HFFc6 (cell line): ENCODE results near the gene PPARA. TPM values are rescaled to one million over a fixed set of nuclear protein-coding genes. Genes with fewer than 3 reads are reported as not detected.

Source experiments
- DNase-seq: peaks from one replicate; pipeline ENCODE4 v3.0.0-alpha.2; 2018
- H3K27ac Mint-ChIP-seq: 2 replicates; pipeline ENCODE4 v1.8.0; 2020; ENCODE audit warnings: mild to moderate bottlenecking, mixed read lengths
- H3K27me3 Mint-ChIP-seq: 2 replicates; pipeline ENCODE4 v1.8.0; 2021; ENCODE audit warnings: mild to moderate bottlenecking, moderate library complexity, mixed read lengths; ENCODE audit not compliant: insufficient read depth
- H3K36me3 Mint-ChIP-seq: 2 replicates; pipeline ENCODE4 v1.8.0; 2021; ENCODE audit warnings: low read depth, mixed read lengths
- H3K4me1 Mint-ChIP-seq: 2 replicates; pipeline ENCODE4 v1.8.0; 2020; ENCODE audit warnings: low read depth, mixed read lengths
- H3K4me3 Mint-ChIP-seq: 2 replicates; pipeline ENCODE4 v1.8.0; 2020; ENCODE audit warnings: mild to moderate bottlenecking, moderate library complexity, mixed read lengths
- H3K9me3 Mint-ChIP-seq: 2 replicates; pipeline ENCODE4 v1.8.0; 2020; ENCODE audit warnings: mild to moderate bottlenecking, mixed read lengths
- total RNA-seq, 6 experiments: library from RNA; stranded (reverse); fragmentation: NEBNext Ultra II Directional; extraction: Animal tissue kit (Norgen Biotek cat#: 25700); gene quantifications; 2 replicates in 1 of 6; 3 replicates in 5 of 6; pipeline ENCODE4 v1.2.3, GENCODE V29; 2021
- TF ChIP-seq, protein P1 (sequence below): fragments of 200-600 bp; sonication (generic); IDR thresholded peaks from 2 replicates; pipeline ENCODE4 v1.5.0; 2021; ENCODE audit warnings: antibody characterized with exemption, mild to moderate bottlenecking

PPARA gene
- total RNA-seq, 6 experiments from 2014 or later: 14.1 to 16.0 (median 15.1) TPM

DNA sequence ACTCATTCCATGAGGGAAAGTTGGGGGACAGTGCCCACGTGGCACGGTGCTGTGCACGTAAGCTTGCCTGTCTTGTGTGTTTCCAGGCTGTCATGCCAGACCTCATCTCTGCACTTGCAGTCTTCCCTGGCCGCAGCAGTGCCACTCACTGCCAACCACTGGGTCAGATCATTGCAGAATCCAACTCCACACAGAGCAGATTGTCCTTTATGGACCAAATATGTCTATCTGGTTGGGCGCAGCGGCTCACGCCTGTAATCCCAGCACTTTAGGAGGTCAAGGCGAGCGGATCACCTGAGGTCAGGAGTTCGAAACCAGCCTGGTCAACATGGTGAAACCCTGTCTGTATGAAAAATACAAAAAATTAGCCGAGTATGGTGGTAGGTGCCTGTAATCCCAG lies 4.4 kb upstream of the PPARA start:
- no peak overlapping the region for H3K4me3 Mint-ChIP-seq
- H3K9me3 Mint-ChIP-seq: no peaks in the 10 kb centered on the region
- H3K27ac Mint-ChIP-seq: no peak overlapping the region
- no peaks in the 10 kb centered on the region for H3K36me3 Mint-ChIP-seq
- DNase-seq: no peak
- TF ChIP-seq, protein P1, sequence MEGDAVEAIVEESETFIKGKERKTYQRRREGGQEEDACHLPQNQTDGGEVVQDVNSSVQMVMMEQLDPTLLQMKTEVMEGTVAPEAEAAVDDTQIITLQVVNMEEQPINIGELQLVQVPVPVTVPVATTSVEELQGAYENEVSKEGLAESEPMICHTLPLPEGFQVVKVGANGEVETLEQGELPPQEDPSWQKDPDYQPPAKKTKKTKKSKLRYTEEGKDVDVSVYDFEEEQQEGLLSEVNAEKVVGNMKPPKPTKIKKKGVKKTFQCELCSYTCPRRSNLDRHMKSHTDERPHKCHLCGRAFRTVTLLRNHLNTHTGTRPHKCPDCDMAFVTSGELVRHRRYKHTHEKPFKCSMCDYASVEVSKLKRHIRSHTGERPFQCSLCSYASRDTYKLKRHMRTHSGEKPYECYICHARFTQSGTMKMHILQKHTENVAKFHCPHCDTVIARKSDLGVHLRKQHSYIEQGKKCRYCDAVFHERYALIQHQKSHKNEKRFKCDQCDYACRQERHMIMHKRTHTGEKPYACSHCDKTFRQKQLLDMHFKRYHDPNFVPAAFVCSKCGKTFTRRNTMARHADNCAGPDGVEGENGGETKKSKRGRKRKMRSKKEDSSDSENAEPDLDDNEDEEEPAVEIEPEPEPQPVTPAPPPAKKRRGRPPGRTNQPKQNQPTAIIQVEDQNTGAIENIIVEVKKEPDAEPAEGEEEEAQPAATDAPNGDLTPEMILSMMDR: no peak
- H3K27me3 Mint-ChIP-seq: peaks cover 36% of the 10 kb centered on the region
- H3K4me1 Mint-ChIP-seq: no peaks in the 10 kb centered on the region

DNA sequence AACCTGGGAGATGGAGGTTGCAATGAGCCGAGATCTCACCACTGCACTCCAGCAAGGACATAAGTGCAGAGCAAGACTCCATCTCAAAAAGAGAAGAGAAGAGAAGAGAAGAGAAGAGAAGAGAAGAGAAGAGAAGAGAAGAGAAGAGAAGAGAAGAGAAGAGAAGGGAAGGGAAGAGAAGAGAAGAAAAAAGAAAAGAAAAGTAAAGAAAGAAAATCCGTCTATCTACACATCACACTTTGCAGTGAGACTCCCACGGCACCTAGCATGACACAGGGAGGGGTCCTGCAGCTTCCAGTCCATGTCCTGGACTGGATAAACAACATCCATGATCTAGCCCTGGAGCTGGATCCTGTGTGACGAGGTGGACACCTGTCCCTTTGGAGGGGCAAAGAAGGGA lies 4.0 kb upstream of the PPARA start:
- TF ChIP-seq, protein P1: no peak
- Mint-ChIP-seq H3K27ac (no peak overlapping the region), H3K9me3 (no peaks in the 10 kb centered on the region)

DNA sequence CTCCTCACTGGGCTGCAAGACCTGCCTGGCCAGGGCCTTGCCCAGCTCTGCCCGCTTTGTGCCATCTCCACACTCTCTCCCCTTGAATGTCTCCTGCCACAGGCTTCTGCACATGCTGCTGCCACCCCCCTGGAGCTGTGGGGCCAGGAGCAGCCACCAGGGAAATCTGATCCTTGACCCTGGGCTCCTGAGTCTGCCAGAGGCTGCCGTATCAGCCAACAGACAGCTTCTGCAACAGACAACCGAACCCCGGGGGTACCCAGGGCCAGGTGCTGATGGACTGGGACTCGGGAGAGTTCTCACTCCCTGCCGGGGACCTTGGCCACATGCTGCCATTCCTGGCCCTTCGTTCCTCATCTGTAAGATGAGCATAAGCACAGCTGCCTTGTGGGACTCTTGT lies 3.3 kb upstream of the PPARA start:
- Mint-ChIP-seq H3K27me3 (peaks cover 33% of the 10 kb centered on the region), H3K27ac (no peak overlapping the region), H3K9me3 (no peaks in the 10 kb centered on the region), H3K36me3 (no peaks in the 10 kb centered on the region), H3K4me3 (no peak overlapping the region), H3K4me1 (peaks cover 6% of the 10 kb centered on the region; the same call in 1 of the 2 replicates)
- DNase-seq: no peak
- TF ChIP-seq, protein P1: no peak

More for the DNA sequence above, 4.0 kb upstream of the PPARA start:
- no peak for DNase-seq
- H3K36me3 Mint-ChIP-seq: no peaks in the 10 kb centered on the region
- no peaks in the 10 kb centered on the region for H3K4me1 Mint-ChIP-seq
- peaks cover 36% of the 10 kb centered on the region for H3K27me3 Mint-ChIP-seq
- no peak overlapping the region for H3K4me3 Mint-ChIP-seq

DNA sequence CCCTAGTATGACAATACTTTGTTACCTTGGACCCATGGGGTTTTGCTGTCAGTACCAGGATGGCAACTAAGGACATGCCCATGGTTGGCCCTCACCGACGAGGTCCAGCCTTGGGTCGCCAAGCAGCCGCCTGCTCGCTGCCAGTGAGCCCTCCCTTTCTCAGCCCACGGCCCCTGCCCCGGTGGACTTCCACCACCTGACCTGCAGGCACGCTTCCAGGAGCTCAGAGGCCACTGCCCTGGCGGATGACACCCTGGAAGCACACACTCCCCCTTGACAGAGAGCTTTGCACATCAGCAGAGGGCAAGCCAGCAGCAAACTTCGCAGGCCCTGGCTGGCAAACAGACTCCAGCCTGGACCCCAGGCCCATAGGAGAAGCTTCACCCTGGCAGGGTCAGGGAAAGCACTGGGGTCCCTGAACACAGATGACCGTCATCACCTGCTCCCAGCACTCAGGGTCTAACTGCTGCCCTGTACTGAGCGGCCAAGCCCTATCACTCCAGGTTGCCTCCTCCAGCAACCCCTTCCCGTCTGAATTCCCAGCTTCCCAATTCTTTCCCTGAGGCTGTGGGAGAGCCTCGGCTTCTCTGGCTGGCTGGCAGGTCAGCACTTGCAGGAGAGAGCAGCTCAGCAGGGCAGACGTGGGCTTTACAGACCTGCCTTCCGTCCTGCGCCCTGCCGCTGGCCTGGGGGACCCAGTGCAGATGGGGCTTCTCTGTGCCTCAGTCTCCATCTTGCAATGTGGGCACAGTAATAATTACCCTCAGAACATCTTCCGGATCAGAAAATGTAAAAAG lies 2.7 kb upstream of the PPARA start:
- Mint-ChIP-seq H3K4me1 (peaks cover 11% of the 10 kb centered on the region; the same call in 1 of the 2 replicates), H3K4me3 (no peak overlapping the region), H3K27me3 (peaks cover 31% of the 10 kb centered on the region), H3K27ac (no peak overlapping the region), H3K9me3 (no peaks in the 10 kb centered on the region), H3K36me3 (peaks cover 5% of the 10 kb centered on the region; the same call in 1 of the 2 replicates)
- TF ChIP-seq, protein P1: no peak
- no peak for DNase-seq

DNA sequence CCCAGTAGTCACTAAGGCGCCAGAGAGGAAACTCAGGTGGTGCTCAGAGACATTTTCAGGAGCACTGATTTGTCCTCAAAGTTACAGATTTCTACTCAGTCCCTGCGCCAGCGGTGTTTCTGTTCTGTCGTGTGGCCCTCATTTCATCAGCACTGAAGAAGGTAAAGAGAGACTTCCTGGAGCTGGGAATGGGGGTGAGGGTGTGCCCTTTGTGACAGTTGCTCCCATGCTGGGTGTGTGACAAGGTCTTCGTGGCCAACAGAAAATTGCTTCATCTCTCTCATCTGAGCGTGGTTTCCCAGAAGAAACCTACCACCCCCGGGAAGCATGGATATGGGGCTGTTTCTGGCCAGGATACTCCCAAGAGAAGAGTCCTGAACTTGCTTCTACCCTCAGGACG lies 2.0 kb upstream of the PPARA start:
- no peak overlapping the region for H3K27ac Mint-ChIP-seq
- no peaks in the 10 kb centered on the region for H3K9me3 Mint-ChIP-seq
- DNase-seq: no peak
- H3K4me1 Mint-ChIP-seq: peaks cover 11% of the 10 kb centered on the region; the same call in 1 of the 2 replicates
- H3K27me3 Mint-ChIP-seq: peaks cover 26% of the 10 kb centered on the region
- peaks cover 5% of the 10 kb centered on the region; the same call in 1 of the 2 replicates for H3K36me3 Mint-ChIP-seq
- TF ChIP-seq, protein P1: no peak
- no peak overlapping the region for H3K4me3 Mint-ChIP-seq
